ENCODE measurements around the gene MBTPS2. TPM values are rescaled to one million over a fixed set of nuclear protein-coding genes. Genes with fewer than 3 reads are reported as not detected.

MBTPS2 gene
- total and polyA plus RNA-seq, 9 of the 15 experiments (the other 6 are each of a cell fraction or from before 2014, with no cell fraction given), result 2.3 to 18.7 (median 4.0) TPM

GRCh38 chrX:21929209-21929608 is 89.8 kb downstream of the MBTPS2 start:
- in situ Hi-C loops (cut with MboI), result no loop called here
- CTCF ChIA-PET (ENCODE audit: low intra/inter-chr PET ratio), result no interaction called here
- FAIRE-seq (no peak), ATAC-seq (no peak), DNase-seq (ENCODE audit: extremely low read depth in 1 of 4, low spot score in 3 of 4) (no peak)
- intact Hi-C loops (cut with micrococcal nuclease), result no loop called here
- no peak overlapping the region for H3K4me2 ChIP-seq (ENCODE audit: insufficient read depth, low read length)
- no peaks in the 10 kb centered on the region for H3K9me1 ChIP-seq (ENCODE audit: control insufficient read depth, insufficient read depth, low read length)
- no peaks in the 10 kb centered on the region for H3K9me3 ChIP-seq (replicated peaks; ENCODE audit: control insufficient read depth, insufficient read depth, low read depth, low read length)
- no peak overlapping the region for H3K4me3 ChIP-seq
- H3K4me1 ChIP-seq (replicated peaks in 1 of 2; ENCODE audit: control insufficient read depth in 2 of 2, insufficient read depth in 2 of 2, low read length in 2 of 2), result no peaks in the 10 kb centered on the region; a peak in 1 of 5 replicates
- TF ChIP-seq CEBPG (CRISPR knock-in tag; IDR thresholded peaks at IDR 0.05) (peak; percentile 51; the same call in 1 of the 2 replicates), CEBPG (tag; conservative IDR thresholded peaks at IDR 0.05 in 1 of 2, IDR thresholded peaks at IDR 0.05 in 1 of 2) (peak in 1 of 2 experiments; percentile 79; a peak in 3 of 4 replicates), SRSF9 (IDR thresholded peaks at IDR 0.05; ENCODE audit: borderline replicate concordance, low read depth, low read length) (no peak), ZNF316 (IDR thresholded peaks at IDR 0.05) (no peak), CEBPB (tag; IDR thresholded peaks at IDR 0.05) (peak; percentile 92), RBM15 (IDR thresholded peaks at IDR 0.05; ENCODE audit: insufficient read depth, low read length) (no peak), PBX2 (CRISPR knock-in tag; IDR thresholded peaks at IDR 0.05; ENCODE audit: low read depth) (no peak), PBX2 (tag; conservative IDR thresholded peaks at IDR 0.05; ENCODE audit: low read depth) (no peak), NCOA6 (IDR thresholded peaks at IDR 0.05) (no peak), NCOR1 (IDR thresholded peaks at IDR 0.05) (no peak)
- H3K27ac ChIP-seq (ENCODE audit: extremely low read depth, low read depth, low read length), result no peak overlapping the region
- H4K20me1 ChIP-seq (replicated peaks; ENCODE audit: control insufficient read depth, insufficient read depth, low read length), result no peaks in the 10 kb centered on the region
- no peaks in the 10 kb centered on the region for H3K79me2 ChIP-seq (ENCODE audit: control insufficient read depth, insufficient read depth, low read length)
- no peaks in the 10 kb centered on the region for H3K36me3 ChIP-seq (ENCODE audit: control insufficient read depth, insufficient read depth, low read length)
- WGBS (ENCODE audit: insufficient coverage, low coverage, missing lambda C conversion rate), result 90% methylated on average over 3 of the region's 4 CpGs
- POLR2A ChIA-PET, result interaction anchor here (0.6 kb wide), 2 partner anchors 12 to 1958 kb away, joined by 3 read pairs; no protein-coding TSS in a partner anchor
- BruUV-seq (replicated peaks), result no TSS peak
- H3K27me3 ChIP-seq (ENCODE audit: control insufficient read depth in 2 of 2, insufficient read depth in 2 of 2, low read length in 2 of 2), result no peaks in the 10 kb centered on the region
- H2AFZ ChIP-seq (ENCODE audit: low read depth, low read length), result no peak overlapping the region
- no peak overlapping the region for H3K9ac ChIP-seq (ENCODE audit: insufficient read depth in 1 of 2, low read depth in 2 of 2, low read length in 2 of 2)

All from K562 (cell line).